C4-2B (cell line): ENCODE data around the gene AGR3.

Experiments
- H3K27ac ChIP-seq: fragments of 450-650 bp; 2 replicates; pipeline ENCODE4 v1.5.1; 2017
- ZFX ChIP-seq: fragments of 450-650 bp; IDR thresholded peaks from 2 replicates; pipeline ENCODE4 v1.6.1; 2017
- TF ChIP-seq, protein P1 (sequence below): fragments of 450-650 bp; conservative IDR thresholded peaks from 2 replicates; pipeline ENCODE4 v1.5.1; 2017; ENCODE audit warnings: mild to moderate bottlenecking

The AGR3 gene

DNA sequence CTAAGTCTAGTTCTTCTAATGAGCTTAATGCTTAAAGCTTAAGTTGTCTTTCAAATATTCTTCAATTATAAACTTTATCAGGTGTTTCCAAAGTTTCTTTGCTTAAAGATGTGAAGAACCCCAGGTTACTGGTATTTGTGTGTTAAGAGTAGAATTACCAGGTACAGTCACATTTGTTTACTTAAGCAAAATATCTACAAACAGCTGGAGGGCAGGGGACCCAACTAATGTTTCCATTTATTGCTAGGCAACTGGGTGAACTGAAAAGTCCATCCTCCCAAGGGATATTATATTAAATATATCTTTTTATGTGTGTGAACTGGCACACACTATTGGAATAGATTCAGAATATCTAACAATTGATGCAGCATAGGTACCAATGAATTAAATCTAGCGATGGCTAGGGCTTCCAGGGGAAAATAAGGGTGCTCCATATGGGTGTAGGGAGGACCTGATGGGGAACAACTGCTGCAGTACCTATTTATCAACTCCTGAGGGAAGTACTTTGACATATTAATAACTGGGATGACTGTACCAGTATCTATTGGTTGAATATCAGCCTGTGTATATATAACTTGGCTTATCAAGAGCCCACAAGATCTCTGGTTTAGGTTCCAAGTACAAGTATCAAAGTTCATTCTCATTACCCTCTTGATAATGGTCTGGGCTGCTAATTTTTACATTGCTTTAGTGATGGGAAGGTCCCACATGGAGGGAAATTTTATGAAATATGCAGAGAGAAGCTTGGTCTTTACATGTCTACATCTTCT is 10.3 kb upstream of the AGR3 start:
- H3K27ac ChIP-seq, result no peak overlapping the region
- TF ChIP-seq, protein P1, sequence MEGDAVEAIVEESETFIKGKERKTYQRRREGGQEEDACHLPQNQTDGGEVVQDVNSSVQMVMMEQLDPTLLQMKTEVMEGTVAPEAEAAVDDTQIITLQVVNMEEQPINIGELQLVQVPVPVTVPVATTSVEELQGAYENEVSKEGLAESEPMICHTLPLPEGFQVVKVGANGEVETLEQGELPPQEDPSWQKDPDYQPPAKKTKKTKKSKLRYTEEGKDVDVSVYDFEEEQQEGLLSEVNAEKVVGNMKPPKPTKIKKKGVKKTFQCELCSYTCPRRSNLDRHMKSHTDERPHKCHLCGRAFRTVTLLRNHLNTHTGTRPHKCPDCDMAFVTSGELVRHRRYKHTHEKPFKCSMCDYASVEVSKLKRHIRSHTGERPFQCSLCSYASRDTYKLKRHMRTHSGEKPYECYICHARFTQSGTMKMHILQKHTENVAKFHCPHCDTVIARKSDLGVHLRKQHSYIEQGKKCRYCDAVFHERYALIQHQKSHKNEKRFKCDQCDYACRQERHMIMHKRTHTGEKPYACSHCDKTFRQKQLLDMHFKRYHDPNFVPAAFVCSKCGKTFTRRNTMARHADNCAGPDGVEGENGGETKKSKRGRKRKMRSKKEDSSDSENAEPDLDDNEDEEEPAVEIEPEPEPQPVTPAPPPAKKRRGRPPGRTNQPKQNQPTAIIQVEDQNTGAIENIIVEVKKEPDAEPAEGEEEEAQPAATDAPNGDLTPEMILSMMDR, result no peak
- TF ChIP-seq ZFX, result no peak

DNA sequence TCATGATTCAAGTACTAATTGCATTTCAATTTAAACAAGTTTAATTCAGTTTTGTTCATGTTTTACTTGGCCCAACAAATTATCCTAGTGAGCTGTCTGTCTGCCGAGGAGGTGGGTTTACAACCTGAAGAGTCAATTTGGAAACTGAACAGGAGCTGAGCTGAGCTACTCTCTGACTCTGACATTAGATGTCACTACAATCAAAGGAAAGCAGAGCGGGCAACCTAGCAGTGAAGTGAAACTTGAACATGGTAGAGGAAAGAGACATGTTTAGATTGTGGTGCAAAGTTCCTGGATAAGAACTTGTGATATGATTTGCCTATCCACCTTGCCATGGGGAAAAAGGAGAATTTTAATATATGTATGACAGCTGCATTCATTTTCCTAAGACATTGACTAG is 9.6 kb upstream of the AGR3 start:
- H3K27ac ChIP-seq, result no peak overlapping the region
- no peak for TF ChIP-seq ZFX
- TF ChIP-seq, protein P1, result peak; percentile 65

- TF ChIP-seq, protein P1, result no peak
- TF ChIP-seq ZFX, result no peak
- no peak overlapping the region for H3K27ac ChIP-seq
Observed at GRCh38 chr7:16889851-16890415, 8.2 kb upstream of the AGR3 start.

- H3K27ac ChIP-seq, result no peak overlapping the region
Observed at GRCh38 chr7:16889305-16889704, 7.5 kb upstream of the AGR3 start.

DNA sequence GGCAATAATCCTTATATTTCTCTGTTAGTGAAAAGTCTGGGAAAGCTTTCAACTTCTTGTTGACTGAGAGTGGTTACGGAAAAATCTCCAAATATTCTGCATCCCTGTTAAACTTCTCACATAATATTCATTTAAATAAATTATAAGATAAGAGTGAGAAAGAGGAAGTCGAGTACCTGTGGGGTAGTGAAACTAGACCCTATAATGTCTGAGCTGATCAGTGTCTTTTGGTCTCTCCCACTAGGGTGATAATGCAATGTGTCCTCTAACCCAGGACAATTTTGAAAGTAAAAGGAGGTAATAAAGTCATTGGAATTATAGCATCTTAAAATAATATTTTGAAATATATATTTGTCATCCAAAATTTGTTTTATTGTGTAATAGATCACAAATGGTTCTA is 2.1 kb upstream of the AGR3 start:
- no peak overlapping the region for H3K27ac ChIP-seq
- TF ChIP-seq ZFX, result no peak
- TF ChIP-seq, protein P1, result no peak

More at GRCh38 chr7:16889305-16889704, 7.5 kb upstream of the AGR3 start:
- no peak for TF ChIP-seq ZFX
- TF ChIP-seq, protein P1, result no peak

DNA sequence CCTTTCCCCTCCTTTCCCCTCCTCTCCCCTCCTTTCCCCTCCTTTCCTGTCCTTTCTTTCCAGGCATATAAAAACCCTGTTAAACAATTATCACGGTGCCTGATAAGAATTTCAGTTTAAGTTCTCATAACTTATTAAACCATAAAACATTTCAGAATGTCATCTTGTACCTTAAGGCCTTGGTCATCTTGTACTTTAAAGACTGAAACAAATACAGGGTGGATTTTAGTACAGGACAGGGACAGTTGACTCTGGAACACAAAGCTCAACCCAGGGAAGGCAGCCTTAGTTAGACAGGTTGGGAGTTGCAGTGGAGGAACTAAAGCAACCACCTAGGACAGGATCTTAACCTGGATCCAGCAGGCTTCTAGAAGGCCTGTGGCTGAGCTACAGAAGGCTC is 1.2 kb downstream of the AGR3 start:
- TF ChIP-seq ZFX, result no peak
- TF ChIP-seq, protein P1, result no peak
- H3K27ac ChIP-seq, result no peak overlapping the region

GRCh38 chr7:16879181-16879580 is 2.6 kb downstream of the AGR3 start:
- TF ChIP-seq, protein P1, result no peak
- TF ChIP-seq ZFX, result no peak
- H3K27ac ChIP-seq, result no peak overlapping the region
